RWPE2 (cell line): ENCODE data around the gene UBL7.

Source experiments
- ATAC-seq: fragments of 200-7000 bp; cut with Tn5 transposase; 3 replicates; pipeline ENCODE4 v1.9.1; 2021; ENCODE audit warnings: low read depth
- DNase-seq: peaks from one replicate; pipeline ENCODE4 v3.0.0-alpha.2; 2020; ENCODE audit warnings: low spot score
- H3K27ac ChIP-seq: fragments of 450-650 bp; 2 replicates; pipeline ENCODE4 v1.5.1; 2017; ENCODE audit warnings: mild to moderate bottlenecking; ENCODE audit not compliant: poor library complexity, severe bottlenecking
- H3K27me3 ChIP-seq: fragments of 250-450 bp; sonication (Bioruptor Pico); 2 replicates; pipeline ENCODE4 v1.5.1; 2021; ENCODE audit warnings: mild to moderate bottlenecking, moderate library complexity; ENCODE audit not compliant: insufficient read depth, poor library complexity, severe bottlenecking
- H3K36me3 ChIP-seq: fragments of 250-450 bp; sonication (Bioruptor Pico); 2 replicates; pipeline ENCODE4 v1.5.1; 2020; ENCODE audit warnings: low read depth, mild to moderate bottlenecking, moderate library complexity
- H3K4me1 ChIP-seq: fragments of 250-450 bp; sonication (Bioruptor Pico); 2 replicates; pipeline ENCODE4 v1.5.1; 2021; ENCODE audit warnings: mild to moderate bottlenecking, moderate library complexity; ENCODE audit not compliant: insufficient read depth, poor library complexity, severe bottlenecking
- H3K4me3 ChIP-seq: fragments of 250-450 bp; sonication (Bioruptor Pico); 2 replicates; pipeline ENCODE4 v1.5.1; 2021; ENCODE audit warnings: mild to moderate bottlenecking, moderate library complexity; ENCODE audit not compliant: severe bottlenecking
- H3K9me3 ChIP-seq: fragments of 250-450 bp; sonication (Bioruptor Pico); 2 replicates; pipeline ENCODE4 v1.5.1; 2021; ENCODE audit warnings: mild to moderate bottlenecking, moderate library complexity; ENCODE audit not compliant: severe bottlenecking
- CTCF ChIP-seq: fragments of 450-650 bp; IDR thresholded peaks from one replicate; pipeline ENCODE4 v1.5.1; 2017; ENCODE audit warnings: mild to moderate bottlenecking, moderate library complexity; ENCODE audit not compliant: poor library complexity, severe bottlenecking

UBL7 gene

GRCh38 chr15:74460871-74461846, at the start of gene UBL7:
TSS of gene UBL7 (minus strand) at chr15:74461160. CDS start at chr15:74458867, 2,293 bp downstream.
- peak within 1 kb of the TSS; percentile 71 for H3K4me3 ChIP-seq
- no peaks in the 10 kb centered on the region for H3K9me3 ChIP-seq
- DNase-seq (peak; percentile 100), ATAC-seq (peak; percentile 95)
- H3K4me1 ChIP-seq, result peaks cover 11% of the 10 kb centered on the region
- peaks cover 20% of the 10 kb centered on the region for H3K36me3 ChIP-seq
- no peaks in the 10 kb centered on the region for H3K27me3 ChIP-seq
- peak; percentile 45 for TF ChIP-seq CTCF
- peak within 1 kb of the TSS; percentile 73 for H3K27ac ChIP-seq

GRCh38 chr15:74506515-74506840, 45.5 kb upstream of the UBL7 start:
- Histone ChIP-seq H3K27ac (no peak overlapping the region), H3K9me3 (no peaks in the 10 kb centered on the region), H3K27me3 (no peaks in the 10 kb centered on the region), H3K4me1 (peaks cover 4% of the 10 kb centered on the region), H3K36me3 (no peaks in the 10 kb centered on the region), H3K4me3 (no peak overlapping the region)
- ATAC-seq (no peak), DNase-seq (no peak)
- TF ChIP-seq CTCF, result no peak

- Histone ChIP-seq H3K4me3 (no peak overlapping the region), H3K36me3 (no peaks in the 10 kb centered on the region), H3K27ac (no peak overlapping the region), H3K27me3 (no peaks in the 10 kb centered on the region), H3K4me1 (peaks cover 4% of the 10 kb centered on the region), H3K9me3 (no peaks in the 10 kb centered on the region)
- ATAC-seq, result peak; percentile 63
- no peak for TF ChIP-seq CTCF
- no peak for DNase-seq
These were observed 45.0 kb upstream of the UBL7 start for GRCh38 chr15:74505837-74506514.

- Histone ChIP-seq H3K27me3 (no peaks in the 10 kb centered on the region), H3K9me3 (no peaks in the 10 kb centered on the region), H3K4me3 (no peak overlapping the region), H3K27ac (no peak overlapping the region), H3K4me1 (no peaks in the 10 kb centered on the region), H3K36me3 (no peaks in the 10 kb centered on the region)
- TF ChIP-seq CTCF, result no peak
- ATAC-seq (no peak), DNase-seq (no peak)
These were observed 43.9 kb upstream of the UBL7 start for GRCh38 chr15:74504836-74505235.
